ENCODE measurements around the gene PCDHB6.
"Not testable (repeated sequence)": the region's sequence is repeated elsewhere in the genome, so short reads cannot be mapped to it uniquely, and the experiment has no call there.

PCDHB6 gene

GRCh38 chr5:141121985-141122384 lies 27.9 kb upstream of the PCDHB6 start:
- no peak for DNase-seq (ENCODE audit: low spot score)
- in situ Hi-C loops (cut with MboI; ENCODE audit: low sequenced_read_pairs, unreplicated experiment): no loop called here
- no peak for TF ChIP-seq CTCF (IDR thresholded peaks at IDR 0.05; ENCODE audit: borderline replicate concordance, control extremely low read depth, extremely low read depth, insufficient read depth, missing control alignments)

GRCh38 chr5:141123396-141124135 lies 26.3 kb upstream of the PCDHB6 start:
- in situ Hi-C loops (cut with MboI; ENCODE audit: low sequenced_read_pairs, unreplicated experiment): not testable (repeated sequence)

GRCh38 chr5:141127305-141127704 lies 22.6 kb upstream of the PCDHB6 start:
- DNase-seq (ENCODE audit: low spot score): no peak
- TF ChIP-seq CTCF (IDR thresholded peaks at IDR 0.05; ENCODE audit: borderline replicate concordance, control extremely low read depth, extremely low read depth, insufficient read depth, missing control alignments): no peak
- in situ Hi-C loops (cut with MboI; ENCODE audit: low sequenced_read_pairs, unreplicated experiment): no loop called here

More at GRCh38 chr5:141123396-141124135, 26.3 kb upstream of the PCDHB6 start:
- DNase-seq (ENCODE audit: low spot score): not testable (repeated sequence)

GRCh38 chr5:141135030-141135717 lies 14.7 kb upstream of the PCDHB6 start, which contains the start of gene PCDHB5:
TSS of gene PCDHB5 (plus strand) at chr5:141135206. CDS start at chr5:141135435, 229 bp downstream.
- TF ChIP-seq CTCF (IDR thresholded peaks at IDR 0.05; ENCODE audit: borderline replicate concordance, control extremely low read depth, extremely low read depth, insufficient read depth, missing control alignments): no peak
- in situ Hi-C loops (cut with MboI; ENCODE audit: low sequenced_read_pairs, unreplicated experiment): no loop called here
- no peak for DNase-seq (ENCODE audit: low spot score)

- in situ Hi-C loops (cut with MboI; ENCODE audit: low sequenced_read_pairs, unreplicated experiment): no loop called here
- no peak for DNase-seq (ENCODE audit: low spot score)
- no peak for TF ChIP-seq CTCF (IDR thresholded peaks at IDR 0.05; ENCODE audit: borderline replicate concordance, control extremely low read depth, extremely low read depth, insufficient read depth, missing control alignments)
Measured at GRCh38 chr5:141135718-141136266, 14.1 kb upstream of the PCDHB6 start.

GRCh38 chr5:141137346-141137745 lies 12.5 kb upstream of the PCDHB6 start:
- in situ Hi-C loops (cut with MboI; ENCODE audit: low sequenced_read_pairs, unreplicated experiment); DNase-seq (ENCODE audit: low spot score): not testable (repeated sequence)

- in situ Hi-C loops (cut with MboI; ENCODE audit: low sequenced_read_pairs, unreplicated experiment): no loop called here
- no peak for TF ChIP-seq CTCF (IDR thresholded peaks at IDR 0.05; ENCODE audit: borderline replicate concordance, control extremely low read depth, extremely low read depth, insufficient read depth, missing control alignments)
Measured at GRCh38 chr5:141150224-141150992, 551 bp downstream of the PCDHB6 start.

More at GRCh38 chr5:141150224-141150992, 551 bp downstream of the PCDHB6 start:
- DNase-seq (ENCODE audit: low spot score): no peak

All from GM13976 (cell line).